Activated T-cell treated with anti-CD3 and anti-CD28 coated beads, Interleukin-2, amount 50 U/mL, for 4 hours (primary cell): Measurements from ENCODE around the gene RPS6KB2. TPM values are rescaled to one million over a fixed set of nuclear protein-coding genes. Genes with fewer than 3 reads are reported as not detected.
A peak's percentile ranks its signal among the peaks of the same experiment; 100 is the strongest.
"Not testable (repeated sequence)": the region's sequence is repeated elsewhere in the genome, so short reads cannot be mapped to it uniquely, and the experiment has no call there.

ENCODE experiments used
- ATAC-seq, 2 donors: fragments of 200-7000 bp; cut with Tn5 transposase; one replicate each; pipeline ENCODE4 v1.10.0; 2021
- DNase-seq: peaks from one replicate; pipeline ENCODE4 v3.0.0-alpha.2; 2020
- H3K27me3 Mint-ChIP-seq: one replicate; pipeline ENCODE4 v1.8.0; 2021; ENCODE audit warnings: low read depth, mixed read lengths
- H3K36me3 Mint-ChIP-seq: one replicate; pipeline ENCODE4 v1.8.0; 2022; ENCODE audit warnings: mixed read lengths; ENCODE audit not compliant: insufficient read depth
- H3K4me1 Mint-ChIP-seq: one replicate; pipeline ENCODE4 v1.8.0; 2021; ENCODE audit warnings: low read depth, mixed read lengths
- H3K4me3 Mint-ChIP-seq: one replicate; pipeline ENCODE4 v1.8.0; 2021; ENCODE audit warnings: mild to moderate bottlenecking, moderate library complexity, mixed read lengths
- H3K9me3 Mint-ChIP-seq: one replicate; pipeline ENCODE4 v1.8.0; 2021; ENCODE audit warnings: mixed read lengths
- total RNA-seq, 3 donors: library from RNA; stranded (reverse); gene quantifications; one replicate each; pipeline ENCODE4 v1.2.1, GENCODE V29; 2021

The RPS6KB2 gene
- total RNA-seq, 3 donors from 2014 or later, result 90.3 to 97.2 (median 92.7) TPM

DNA sequence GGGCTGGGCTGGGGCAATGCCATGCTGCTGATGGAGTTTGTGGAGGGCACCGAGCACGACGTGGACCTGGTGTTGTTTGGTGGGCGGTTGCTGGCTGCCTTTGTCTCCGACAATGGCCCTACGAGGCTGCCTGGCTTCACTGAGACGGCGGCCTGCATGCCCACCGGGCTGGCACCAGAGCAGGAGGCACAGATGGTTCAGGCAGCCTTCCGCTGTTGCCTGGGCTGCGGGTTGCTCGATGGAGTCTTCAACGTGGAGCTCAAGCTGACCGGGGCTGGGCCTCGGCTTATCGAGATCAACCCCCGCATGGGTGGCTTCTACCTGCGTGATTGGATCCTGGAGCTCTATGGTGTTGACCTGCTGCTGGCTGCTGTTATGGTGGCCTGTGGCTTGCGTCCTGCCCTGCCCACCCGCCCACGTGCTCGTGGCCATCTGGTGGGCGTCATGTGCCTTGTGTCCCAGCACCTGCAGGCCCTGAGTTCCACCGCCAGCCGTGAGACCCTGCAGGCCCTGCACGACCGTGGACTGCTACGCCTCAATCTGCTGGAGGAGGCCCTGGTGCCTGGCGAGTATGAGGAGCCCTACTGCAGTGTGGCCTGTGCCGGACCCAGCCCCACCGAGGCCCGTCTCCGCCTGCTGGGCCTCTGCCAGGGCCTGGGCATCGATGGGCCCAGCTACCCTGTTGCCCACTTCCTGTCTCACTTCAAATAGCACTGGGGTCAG, 4.2 kb upstream of the RPS6KB2 start:
- Mint-ChIP-seq H3K4me1 (peaks cover 31% of the 10 kb centered on the region), H3K36me3 (no peaks in the 10 kb centered on the region), H3K27me3 (no peaks in the 10 kb centered on the region), H3K4me3 (no peak overlapping the region), H3K9me3 (no peaks in the 10 kb centered on the region)
- ATAC-seq (no peak), DNase-seq (no peak)

DNA sequence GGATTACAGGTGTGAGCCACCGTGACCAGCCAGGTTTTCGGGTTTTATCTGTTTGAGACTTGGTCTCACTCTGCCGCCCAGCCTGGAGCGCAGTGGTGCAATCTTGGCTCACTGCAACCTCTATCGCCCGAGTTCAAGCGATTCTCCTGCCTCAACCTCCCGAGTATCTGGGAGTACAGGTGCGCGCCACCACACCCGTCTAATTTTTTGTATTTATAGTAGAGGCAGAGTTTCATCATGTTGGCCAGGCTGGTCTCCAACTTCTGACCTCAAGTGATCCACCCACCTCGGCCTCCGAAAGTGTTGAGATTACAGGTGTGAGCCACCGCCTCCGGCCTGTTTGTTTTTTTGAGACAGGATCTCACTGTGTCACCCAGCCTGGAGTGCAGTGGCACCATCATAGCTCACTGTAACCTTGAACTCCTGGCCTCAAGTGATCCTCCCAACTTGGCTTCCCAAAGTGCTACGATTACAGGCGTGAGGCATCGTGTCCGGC, 882 bp upstream of the RPS6KB2 start:
- H3K36me3 Mint-ChIP-seq, H3K27me3 Mint-ChIP-seq, H3K9me3 Mint-ChIP-seq, DNase-seq, ATAC-seq: not testable (repeated sequence)
- peak overlapping the region; percentile 94 for H3K4me3 Mint-ChIP-seq
- H3K4me1 Mint-ChIP-seq, result peaks cover 25% of the 10 kb centered on the region

DNA sequence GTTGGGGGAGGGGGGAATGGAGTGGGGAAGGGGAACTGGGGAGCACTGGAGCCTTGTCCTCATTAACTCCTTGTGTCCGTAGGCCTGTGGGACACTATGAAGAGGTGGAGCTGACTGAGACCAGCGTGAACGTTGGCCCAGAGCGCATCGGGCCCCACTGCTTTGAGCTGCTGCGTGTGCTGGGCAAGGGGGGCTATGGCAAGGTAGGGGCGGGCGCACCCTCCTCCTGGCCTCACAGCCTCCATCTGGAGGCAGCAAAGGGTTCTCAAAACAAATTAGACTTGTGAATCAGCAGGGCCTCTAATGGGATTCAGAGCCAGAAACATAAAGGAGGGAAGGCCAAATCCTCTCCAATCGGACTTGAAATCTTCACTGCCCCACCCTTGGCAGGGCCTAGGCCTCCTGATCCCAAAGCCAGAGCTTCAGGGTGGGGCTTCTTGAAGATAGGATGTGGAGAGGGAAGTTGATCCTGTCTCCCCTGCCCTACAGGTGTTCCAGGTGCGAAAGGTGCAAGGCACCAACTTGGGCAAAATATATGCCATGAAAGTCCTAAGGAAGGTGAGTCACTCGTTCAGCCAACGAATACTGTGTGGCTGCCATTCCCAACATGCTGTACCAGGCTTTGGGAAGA, 859 bp downstream of the RPS6KB2 start:
- Mint-ChIP-seq H3K4me1 (peaks cover 40% of the 10 kb centered on the region), H3K9me3 (no peaks in the 10 kb centered on the region), H3K27me3 (no peaks in the 10 kb centered on the region), H3K36me3 (peaks cover 10% of the 10 kb centered on the region), H3K4me3 (peak overlapping the region; percentile 94)
- DNase-seq (no peak), ATAC-seq (no peak)

DNA sequence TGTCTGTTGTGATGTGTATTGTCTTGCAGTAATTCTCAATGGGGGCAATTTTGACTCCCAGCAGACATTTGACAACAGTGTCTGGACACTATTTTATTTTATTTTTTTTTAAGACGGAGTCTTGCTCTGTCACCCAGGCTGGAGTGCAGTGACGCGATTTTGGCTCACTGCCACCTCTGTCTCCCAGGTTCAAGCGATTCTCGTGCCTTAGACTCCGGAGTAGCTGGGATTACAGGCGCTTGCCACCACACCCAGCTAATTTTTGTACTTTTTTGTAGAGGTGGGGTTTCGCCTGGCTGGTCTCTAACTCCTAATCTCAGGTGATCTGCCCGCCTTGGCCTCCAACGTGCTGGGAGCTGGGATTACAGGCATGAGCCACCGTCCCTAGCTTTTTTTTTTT, 1.4 kb downstream of the RPS6KB2 start:
- Mint-ChIP-seq H3K9me3 (no peaks in the 10 kb centered on the region), H3K4me3 (peak overlapping the region; percentile 94), H3K36me3 (peaks cover 12% of the 10 kb centered on the region), H3K27me3 (no peaks in the 10 kb centered on the region), H3K4me1 (peaks cover 42% of the 10 kb centered on the region)
- ATAC-seq (no peak), DNase-seq (no peak)

DNA sequence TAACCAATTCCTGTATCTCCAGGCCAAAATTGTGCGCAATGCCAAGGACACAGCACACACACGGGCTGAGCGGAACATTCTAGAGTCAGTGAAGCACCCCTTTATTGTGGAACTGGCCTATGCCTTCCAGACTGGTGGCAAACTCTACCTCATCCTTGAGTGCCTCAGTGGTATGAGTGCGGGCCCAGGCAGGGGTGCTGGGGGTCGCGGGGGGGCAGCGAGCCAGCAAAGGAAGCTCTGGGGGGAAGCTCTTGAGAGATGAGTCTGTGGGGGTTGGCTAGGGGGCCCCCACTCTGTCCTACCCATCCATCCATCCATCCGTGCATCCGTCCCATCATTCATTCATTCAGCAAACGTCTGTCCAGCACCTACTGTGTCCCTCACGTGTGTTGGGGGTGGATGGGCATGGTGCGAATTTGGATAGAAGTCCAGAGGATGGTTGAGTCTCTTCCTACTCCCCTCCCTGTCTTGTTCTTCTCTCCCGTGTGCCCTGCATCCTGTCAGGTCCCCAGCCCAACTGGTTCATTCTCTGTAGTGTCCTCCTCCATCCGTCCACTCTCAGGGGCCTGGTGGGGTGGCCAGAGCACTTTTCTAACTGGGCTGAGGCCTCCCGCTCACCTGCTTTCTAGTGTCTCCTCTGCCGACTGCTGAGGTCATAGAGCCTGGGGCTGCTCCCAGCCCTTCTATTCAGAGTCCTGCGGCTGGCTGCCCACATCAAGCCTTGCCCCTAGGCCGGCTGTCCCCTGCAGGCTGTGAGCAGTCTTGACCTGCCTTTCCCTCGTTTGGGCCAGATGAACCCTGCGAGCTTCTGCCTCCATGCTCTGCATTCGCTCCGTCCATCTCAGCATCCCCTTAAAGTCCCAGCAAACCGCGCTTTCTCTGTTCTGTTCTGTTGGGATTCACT, 3.3 kb downstream of the RPS6KB2 start:
- no peak for ATAC-seq
- H3K4me3 Mint-ChIP-seq, result no peak overlapping the region
- no peaks in the 10 kb centered on the region for H3K27me3 Mint-ChIP-seq
- DNase-seq, result no peak
- no peaks in the 10 kb centered on the region for H3K9me3 Mint-ChIP-seq
- H3K36me3 Mint-ChIP-seq, result peaks cover 19% of the 10 kb centered on the region
- peaks cover 52% of the 10 kb centered on the region for H3K4me1 Mint-ChIP-seq

DNA sequence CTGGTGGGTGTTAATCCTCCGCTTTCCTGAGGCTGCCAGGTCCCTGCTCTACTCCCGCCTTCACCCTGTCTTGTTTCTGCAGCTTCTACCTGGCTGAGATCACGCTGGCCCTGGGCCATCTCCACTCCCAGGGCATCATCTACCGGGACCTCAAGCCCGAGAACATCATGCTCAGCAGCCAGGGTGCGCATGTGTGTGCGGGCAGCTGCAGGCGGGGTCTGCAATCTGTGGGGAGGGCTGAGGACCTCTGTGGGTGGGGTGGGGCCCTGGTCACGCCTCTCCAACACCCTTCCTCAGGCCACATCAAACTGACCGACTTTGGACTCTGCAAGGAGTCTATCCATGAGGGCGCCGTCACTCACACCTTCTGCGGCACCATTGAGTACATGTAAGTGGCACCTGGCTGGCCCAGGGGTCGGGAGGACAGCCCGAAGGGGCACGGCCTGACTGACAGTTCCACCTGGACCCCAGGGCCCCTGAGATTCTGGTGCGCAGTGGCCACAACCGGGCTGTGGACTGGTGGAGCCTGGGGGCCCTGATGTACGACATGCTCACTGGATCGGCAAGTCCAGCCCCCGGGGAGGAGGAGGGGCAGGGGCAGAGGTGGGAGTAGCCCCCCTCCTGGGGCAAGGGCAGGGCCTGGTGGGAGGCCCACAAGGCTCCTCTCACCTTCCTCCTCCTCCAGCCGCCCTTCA, 4.5 kb downstream of the RPS6KB2 start:
- ATAC-seq (no peak), DNase-seq (no peak)
- Mint-ChIP-seq H3K36me3 (peaks cover 20% of the 10 kb centered on the region), H3K27me3 (no peaks in the 10 kb centered on the region), H3K9me3 (no peaks in the 10 kb centered on the region), H3K4me3 (no peak overlapping the region), H3K4me1 (peaks cover 50% of the 10 kb centered on the region)

DNA sequence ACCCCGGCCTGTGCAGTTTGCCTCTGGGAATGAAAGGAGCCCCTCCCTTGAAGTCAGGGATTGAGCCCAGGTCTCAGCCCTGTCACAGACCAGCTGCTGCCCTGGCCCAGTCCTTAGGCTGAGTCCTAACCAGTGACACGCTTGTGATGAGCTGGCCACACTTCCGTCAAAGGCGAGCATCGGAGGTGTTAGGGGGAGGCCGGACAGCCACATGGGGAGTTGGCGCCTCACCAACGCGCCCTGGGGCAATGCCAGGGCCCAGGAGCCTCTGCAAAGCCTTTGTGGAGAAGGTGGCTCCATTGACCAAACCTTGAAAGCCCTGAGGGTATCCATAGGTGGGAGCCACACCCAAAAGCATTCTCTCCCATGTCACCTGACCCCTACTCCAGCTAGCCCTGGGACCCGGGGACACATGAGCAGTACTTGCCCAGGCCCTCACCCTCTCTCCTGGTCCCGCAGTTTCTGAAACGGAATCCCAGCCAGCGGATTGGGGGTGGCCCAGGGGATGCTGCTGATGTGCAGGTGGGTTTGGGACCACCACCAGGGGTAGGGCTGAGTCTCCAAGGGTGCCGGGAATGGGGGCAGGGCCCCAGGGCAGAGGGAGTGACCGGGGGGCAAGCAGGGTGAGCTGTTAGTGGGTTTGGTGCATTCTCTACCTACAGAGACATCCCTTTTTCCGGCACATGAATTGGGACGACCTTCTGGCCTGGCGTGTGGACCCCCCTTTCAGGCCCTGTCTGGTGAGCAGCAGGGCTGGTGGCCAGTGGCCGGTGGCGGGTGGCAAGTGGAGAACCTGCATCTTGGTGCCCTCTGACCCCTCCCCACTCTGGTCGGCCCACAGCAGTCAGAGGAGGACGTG, 5.5 kb downstream of the RPS6KB2 start:
- Mint-ChIP-seq H3K4me3 (peak overlapping the region; percentile 38), H3K27me3 (no peaks in the 10 kb centered on the region), H3K4me1 (peaks cover 48% of the 10 kb centered on the region), H3K9me3 (no peaks in the 10 kb centered on the region), H3K36me3 (peaks cover 20% of the 10 kb centered on the region)
- DNase-seq (no peak), ATAC-seq (no peak)

DNA sequence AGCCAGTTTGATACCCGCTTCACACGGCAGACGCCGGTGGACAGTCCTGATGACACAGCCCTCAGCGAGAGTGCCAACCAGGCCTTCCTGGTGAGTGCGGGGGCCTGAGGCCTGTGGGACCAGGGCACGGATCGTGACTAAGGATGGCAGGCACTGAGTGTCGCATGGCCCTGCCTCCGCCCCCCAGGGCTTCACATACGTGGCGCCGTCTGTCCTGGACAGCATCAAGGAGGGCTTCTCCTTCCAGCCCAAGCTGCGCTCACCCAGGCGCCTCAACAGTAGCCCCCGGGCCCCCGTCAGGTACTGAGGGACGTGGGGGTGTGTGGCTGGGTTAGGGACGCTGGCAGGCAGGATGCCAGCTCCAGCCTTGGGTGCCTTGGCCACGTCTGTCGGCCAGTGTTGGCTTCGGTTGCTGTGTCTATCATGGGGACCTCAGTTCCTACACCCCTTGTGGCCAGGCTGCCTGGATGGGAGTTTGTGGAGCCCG, 6.1 kb downstream of the RPS6KB2 start:
- DNase-seq (no peak), ATAC-seq (peak in 1 of 2 donors; percentile 6)
- H3K36me3 Mint-ChIP-seq, result peaks cover 20% of the 10 kb centered on the region
- peaks cover 55% of the 10 kb centered on the region for H3K4me1 Mint-ChIP-seq
- no peaks in the 10 kb centered on the region for H3K9me3 Mint-ChIP-seq
- H3K27me3 Mint-ChIP-seq, result no peaks in the 10 kb centered on the region
- H3K4me3 Mint-ChIP-seq, result peak overlapping the region; percentile 38

DNA sequence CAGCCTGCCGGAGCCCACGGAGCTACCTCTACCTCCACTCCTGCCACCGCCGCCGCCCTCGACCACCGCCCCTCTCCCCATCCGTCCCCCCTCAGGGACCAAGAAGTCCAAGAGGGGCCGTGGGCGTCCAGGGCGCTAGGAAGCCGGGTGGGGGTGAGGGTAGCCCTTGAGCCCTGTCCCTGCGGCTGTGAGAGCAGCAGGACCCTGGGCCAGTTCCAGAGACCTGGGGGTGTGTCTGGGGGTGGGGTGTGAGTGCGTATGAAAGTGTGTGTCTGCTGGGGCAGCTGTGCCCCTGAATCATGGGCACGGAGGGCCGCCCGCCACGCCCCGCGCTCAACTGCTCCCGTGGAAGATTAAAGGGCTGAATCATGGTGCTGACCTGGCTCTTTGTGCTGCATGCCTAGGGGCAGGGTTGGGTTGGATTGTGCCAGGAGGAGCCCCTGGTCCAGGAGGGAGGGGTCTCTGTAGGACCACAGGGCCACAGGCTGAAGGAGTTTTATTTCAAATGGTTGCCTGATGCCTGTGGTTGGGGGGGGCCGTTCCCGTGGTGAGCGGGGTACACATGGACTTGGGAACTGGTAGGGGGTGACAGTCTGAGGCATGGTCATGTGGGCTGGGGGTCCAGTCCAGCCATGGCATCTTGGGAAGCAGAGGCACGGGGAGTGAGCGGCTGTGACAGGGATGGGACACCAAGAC, 6.9 kb downstream of the RPS6KB2 start:
- peaks cover 20% of the 10 kb centered on the region for H3K36me3 Mint-ChIP-seq
- ATAC-seq (no peak), DNase-seq (no peak)
- H3K4me3 Mint-ChIP-seq, result peak overlapping the region; percentile 87
- H3K9me3 Mint-ChIP-seq, result no peaks in the 10 kb centered on the region
- H3K27me3 Mint-ChIP-seq, result no peaks in the 10 kb centered on the region
- peaks cover 62% of the 10 kb centered on the region for H3K4me1 Mint-ChIP-seq

DNA sequence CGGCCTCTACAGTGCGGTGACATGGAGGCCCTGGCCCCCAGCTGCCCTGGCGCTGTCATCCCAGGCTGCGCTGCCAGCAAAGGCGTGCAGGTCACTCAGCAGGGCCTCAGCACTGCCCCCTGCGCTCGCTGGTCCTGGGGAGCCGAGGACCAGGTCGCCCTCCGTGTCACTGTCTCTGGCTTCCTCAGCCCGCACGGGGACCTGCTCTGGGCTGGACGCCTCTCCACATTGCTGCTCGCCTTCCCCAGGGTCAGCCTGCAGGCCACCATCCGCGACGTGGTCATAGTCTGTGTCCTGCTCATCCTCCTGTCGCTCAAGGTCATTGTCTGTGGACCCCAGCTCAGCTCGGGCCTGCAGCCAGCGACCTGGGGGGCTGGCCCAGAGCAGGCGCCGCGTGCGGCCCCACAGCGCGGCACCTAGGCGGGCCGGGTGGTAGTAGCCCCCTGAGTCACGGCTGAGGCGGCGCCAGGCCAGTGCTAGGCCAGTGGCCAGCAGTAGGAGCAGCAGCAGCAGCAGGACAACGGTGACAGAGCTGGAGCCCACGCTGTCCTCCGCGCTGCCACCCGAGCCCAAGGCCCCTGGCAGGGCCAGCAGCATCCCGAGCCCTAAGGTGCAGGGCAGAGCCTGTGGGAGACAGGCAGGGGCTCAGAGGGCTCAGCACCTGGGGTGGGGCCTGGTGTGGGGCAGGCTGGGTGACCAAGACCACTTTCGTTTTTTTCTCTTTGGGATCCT, 7.6 kb downstream of the RPS6KB2 start:
- H3K4me1 Mint-ChIP-seq, result peaks cover 66% of the 10 kb centered on the region
- H3K4me3 Mint-ChIP-seq, result peak overlapping the region; percentile 87
- H3K9me3 Mint-ChIP-seq, result no peaks in the 10 kb centered on the region
- H3K36me3 Mint-ChIP-seq, result peaks cover 20% of the 10 kb centered on the region
- no peak for DNase-seq
- H3K27me3 Mint-ChIP-seq, result no peaks in the 10 kb centered on the region
- peak in 1 of 2 donors; percentile 0 for ATAC-seq

DNA sequence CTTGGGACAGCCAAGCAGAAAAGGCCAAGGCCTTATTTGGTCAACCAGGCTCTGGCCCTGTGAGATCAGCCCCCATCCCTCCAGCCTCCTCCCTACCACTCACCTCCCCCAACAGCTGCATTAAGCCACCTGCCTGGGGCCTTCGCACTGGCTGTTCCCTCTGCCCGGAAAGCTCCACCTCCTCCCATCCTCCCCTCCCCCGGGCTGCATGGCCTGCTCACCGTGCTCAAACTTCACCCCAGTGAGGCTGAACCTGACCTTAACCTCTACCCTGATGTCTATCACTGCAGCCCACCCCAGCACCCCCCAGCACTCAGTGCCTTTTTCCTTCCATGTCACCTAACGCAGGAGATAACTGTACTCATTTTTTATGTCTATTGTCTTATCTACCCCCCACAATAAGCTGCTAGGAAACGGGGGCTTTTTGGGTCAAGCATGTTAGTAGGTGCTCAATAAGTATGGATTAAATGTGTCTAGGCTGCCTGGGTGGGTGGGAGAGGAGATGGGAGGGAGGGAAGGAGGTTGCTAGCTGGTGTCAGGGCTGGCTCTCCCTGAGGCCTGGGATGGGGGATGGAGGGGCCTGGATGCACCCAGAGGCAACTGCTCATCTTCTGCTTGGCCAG, 8.3 kb downstream of the RPS6KB2 start:
- DNase-seq (peak; percentile 55), ATAC-seq (peak; percentile 27 to 31)
- peaks cover 19% of the 10 kb centered on the region for H3K36me3 Mint-ChIP-seq
- no peaks in the 10 kb centered on the region for H3K9me3 Mint-ChIP-seq
- peaks cover 69% of the 10 kb centered on the region for H3K4me1 Mint-ChIP-seq
- H3K27me3 Mint-ChIP-seq, result no peaks in the 10 kb centered on the region
- peak overlapping the region; percentile 87 for H3K4me3 Mint-ChIP-seq
